Nephron progenitor cell (in vitro differentiated cells): ENCODE measurements around the gene TAPBPL.
A peak's percentile ranks its signal among the peaks of the same experiment; 100 is the strongest.

ENCODE experiments used
- DNase-seq: peaks from one replicate; pipeline ENCODE4 v3.0.0; 2021
- H3K27ac Mint-ChIP-seq: 2 replicates; pipeline ENCODE4 v1.8.0; 2021; ENCODE audit warnings: mild to moderate bottlenecking, moderate library complexity, mixed read lengths
- H3K27me3 Mint-ChIP-seq: 2 replicates; pipeline ENCODE4 v1.8.0; 2021; ENCODE audit warnings: mild to moderate bottlenecking, low read depth, mixed read lengths; ENCODE audit not compliant: poor library complexity
- H3K36me3 Mint-ChIP-seq: 2 replicates; pipeline ENCODE4 v1.8.0; 2021; ENCODE audit warnings: low read depth, mixed read lengths
- H3K4me1 Mint-ChIP-seq: 2 replicates; pipeline ENCODE4 v1.8.0; 2021; ENCODE audit warnings: mixed read lengths
- H3K4me3 Mint-ChIP-seq: 2 replicates; pipeline ENCODE4 v1.8.0; 2021; ENCODE audit warnings: mild to moderate bottlenecking, moderate library complexity, mixed read lengths
- H3K9me3 Mint-ChIP-seq: 2 replicates; pipeline ENCODE4 v1.8.0; 2021; ENCODE audit warnings: mild to moderate bottlenecking, moderate library complexity, mixed read lengths
- TF ChIP-seq, protein P1 (sequence below): fragments of 200-600 bp; sonication (generic); IDR thresholded peaks from 2 replicates; pipeline ENCODE4 v1.5.0; 2021; ENCODE audit warnings: antibody characterized with exemption

The TAPBPL gene

DNA sequence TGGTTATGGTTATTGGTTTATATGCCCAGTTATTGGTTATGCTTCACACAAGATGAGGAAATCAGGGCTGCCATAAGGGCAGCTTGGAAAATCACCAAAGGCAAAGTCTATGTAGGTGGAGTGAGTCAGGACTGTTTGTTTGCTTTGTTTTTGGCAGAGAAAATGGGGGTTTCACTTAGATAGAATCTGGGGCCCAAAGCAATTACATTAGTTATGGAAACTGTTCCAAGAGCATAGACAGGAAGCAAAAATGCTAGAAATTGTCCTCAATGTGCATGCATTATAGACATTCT lies 16.4 kb downstream of the TAPBPL start:
- Mint-ChIP-seq H3K36me3 (peaks cover 15% of the 10 kb centered on the region), H3K4me1 (peaks cover 19% of the 10 kb centered on the region), H3K27me3 (peaks cover 24% of the 10 kb centered on the region), H3K9me3 (no peaks in the 10 kb centered on the region), H3K4me3 (no peak overlapping the region), H3K27ac (no peak overlapping the region)
- DNase-seq = no peak
- TF ChIP-seq, protein P1, sequence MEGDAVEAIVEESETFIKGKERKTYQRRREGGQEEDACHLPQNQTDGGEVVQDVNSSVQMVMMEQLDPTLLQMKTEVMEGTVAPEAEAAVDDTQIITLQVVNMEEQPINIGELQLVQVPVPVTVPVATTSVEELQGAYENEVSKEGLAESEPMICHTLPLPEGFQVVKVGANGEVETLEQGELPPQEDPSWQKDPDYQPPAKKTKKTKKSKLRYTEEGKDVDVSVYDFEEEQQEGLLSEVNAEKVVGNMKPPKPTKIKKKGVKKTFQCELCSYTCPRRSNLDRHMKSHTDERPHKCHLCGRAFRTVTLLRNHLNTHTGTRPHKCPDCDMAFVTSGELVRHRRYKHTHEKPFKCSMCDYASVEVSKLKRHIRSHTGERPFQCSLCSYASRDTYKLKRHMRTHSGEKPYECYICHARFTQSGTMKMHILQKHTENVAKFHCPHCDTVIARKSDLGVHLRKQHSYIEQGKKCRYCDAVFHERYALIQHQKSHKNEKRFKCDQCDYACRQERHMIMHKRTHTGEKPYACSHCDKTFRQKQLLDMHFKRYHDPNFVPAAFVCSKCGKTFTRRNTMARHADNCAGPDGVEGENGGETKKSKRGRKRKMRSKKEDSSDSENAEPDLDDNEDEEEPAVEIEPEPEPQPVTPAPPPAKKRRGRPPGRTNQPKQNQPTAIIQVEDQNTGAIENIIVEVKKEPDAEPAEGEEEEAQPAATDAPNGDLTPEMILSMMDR = no peak

DNA sequence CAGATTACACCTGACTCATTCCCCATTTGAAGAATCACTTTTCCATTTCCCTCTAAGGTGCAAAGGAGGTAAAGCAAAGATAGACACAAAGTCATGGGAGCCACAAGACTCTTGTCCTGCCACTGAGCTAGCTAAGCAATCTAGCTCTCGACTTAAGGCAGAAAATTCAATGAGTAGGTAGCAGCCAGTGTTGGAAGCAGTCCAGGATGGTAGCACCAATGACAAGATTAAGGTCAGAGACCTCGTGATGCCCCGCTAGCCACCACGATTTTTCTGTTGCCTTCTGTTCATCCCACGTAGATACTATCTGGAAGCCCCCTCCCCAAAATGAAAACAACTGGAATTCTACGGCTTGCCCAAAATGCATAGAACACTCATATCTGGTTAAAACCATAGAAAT lies 17.2 kb downstream of the TAPBPL start:
- Mint-ChIP-seq H3K4me3 (peak overlapping the region; percentile 85), H3K27me3 (peaks cover 27% of the 10 kb centered on the region), H3K36me3 (peaks cover 12% of the 10 kb centered on the region), H3K9me3 (no peaks in the 10 kb centered on the region), H3K4me1 (peaks cover 19% of the 10 kb centered on the region), H3K27ac (no peak overlapping the region)
- no peak for DNase-seq
- TF ChIP-seq, protein P1 = no peak

DNA sequence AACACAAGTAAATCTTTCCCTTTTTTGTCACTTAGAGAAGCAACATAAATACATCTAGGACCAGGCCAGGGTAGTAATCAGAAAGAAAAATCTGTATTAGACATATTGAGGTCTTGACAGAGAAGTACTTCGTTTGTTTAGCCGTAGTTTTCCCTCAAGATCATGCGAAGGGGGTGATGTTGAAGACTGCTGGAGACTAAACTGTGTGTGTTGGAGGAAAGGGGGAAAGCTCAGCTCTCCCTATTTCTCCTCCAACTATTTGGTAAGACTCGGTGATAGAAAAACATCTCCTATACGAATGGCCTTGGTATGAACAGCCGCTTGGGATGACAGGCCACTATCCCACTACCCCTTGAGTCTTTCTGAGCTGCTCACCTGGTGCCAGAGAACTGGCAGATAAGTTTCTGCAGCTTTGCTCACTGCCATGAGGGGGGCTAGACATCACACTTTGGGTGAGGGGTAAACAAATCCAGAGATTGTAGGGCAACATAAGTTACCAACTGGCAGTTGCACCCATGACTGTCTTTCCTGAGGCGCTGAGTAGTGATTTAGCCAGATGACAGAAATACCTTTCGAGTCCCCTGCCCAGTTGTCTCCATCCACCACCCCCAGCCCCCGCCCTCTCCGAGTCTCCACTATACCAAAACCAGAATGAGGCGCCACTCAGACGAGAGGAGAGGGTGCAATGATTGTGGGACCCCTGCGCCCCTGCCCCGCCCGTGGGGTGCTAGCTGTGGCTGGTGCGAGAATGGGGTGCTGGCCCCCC lies 17.9 kb downstream of the TAPBPL start:
- peaks cover 4% of the 10 kb centered on the region for H3K9me3 Mint-ChIP-seq
- peak overlapping the region; percentile 85 for H3K4me3 Mint-ChIP-seq
- H3K27me3 Mint-ChIP-seq = peaks cover 26% of the 10 kb centered on the region
- H3K4me1 Mint-ChIP-seq = peaks cover 19% of the 10 kb centered on the region
- TF ChIP-seq, protein P1 = no peak
- peaks cover 5% of the 10 kb centered on the region for H3K36me3 Mint-ChIP-seq
- no peak for DNase-seq
- H3K27ac Mint-ChIP-seq = no peak overlapping the region

DNA sequence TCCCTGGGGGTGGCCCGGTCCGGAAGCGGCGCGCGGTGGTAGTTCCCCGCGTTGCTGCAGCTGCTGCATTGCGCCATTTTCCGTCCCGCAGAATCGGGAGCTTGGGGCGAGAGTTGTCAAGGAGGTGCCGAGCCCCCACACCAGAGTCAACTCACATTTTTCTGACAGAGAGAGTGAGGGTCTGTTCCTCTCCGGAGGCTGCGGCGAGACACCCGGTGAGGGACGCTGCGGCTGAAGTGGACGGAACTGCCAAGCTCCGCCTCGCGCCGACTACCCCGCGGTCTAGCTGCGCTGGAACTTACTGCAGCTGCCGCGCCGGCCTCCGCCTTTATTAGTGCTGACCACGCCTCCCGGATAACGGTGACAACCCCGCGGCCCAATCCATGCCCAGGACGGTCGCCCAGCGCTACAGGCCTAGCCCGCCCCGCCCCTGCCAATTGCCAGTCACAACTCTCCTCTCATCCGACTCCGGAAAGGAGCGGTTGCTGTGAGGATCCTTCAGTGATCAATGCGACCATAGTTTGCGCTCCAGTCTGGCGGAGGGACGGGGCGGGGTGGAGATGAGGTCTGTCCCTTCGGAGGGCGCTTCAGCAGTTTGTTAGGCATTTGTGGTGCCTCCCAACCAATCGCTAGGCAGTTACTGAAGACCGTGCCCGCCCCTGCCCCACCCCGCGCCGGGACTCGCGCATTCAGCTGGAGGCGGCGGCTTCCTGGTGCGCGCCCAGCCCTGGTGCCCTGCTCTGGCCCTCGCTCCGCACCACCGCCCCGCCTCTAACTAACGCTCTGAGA lies 18.7 kb downstream of the TAPBPL start, which contains the start of gene VAMP1:
TSS of gene VAMP1 (minus strand) at position 303 of the 789 bp plus-strand sequence. CDS start at position 157, 146 bp downstream.
- peaks cover 8% of the 10 kb centered on the region for H3K9me3 Mint-ChIP-seq
- peak; percentile 98 for DNase-seq
- peaks cover 19% of the 10 kb centered on the region for H3K4me1 Mint-ChIP-seq
- TF ChIP-seq, protein P1 = no peak
- peaks cover 26% of the 10 kb centered on the region for H3K27me3 Mint-ChIP-seq
- H3K4me3 Mint-ChIP-seq = peak within 1 kb of the TSS; percentile 85
- H3K36me3 Mint-ChIP-seq = peaks cover 3% of the 10 kb centered on the region
- H3K27ac Mint-ChIP-seq = peak within 1 kb of the TSS; percentile 90

DNA sequence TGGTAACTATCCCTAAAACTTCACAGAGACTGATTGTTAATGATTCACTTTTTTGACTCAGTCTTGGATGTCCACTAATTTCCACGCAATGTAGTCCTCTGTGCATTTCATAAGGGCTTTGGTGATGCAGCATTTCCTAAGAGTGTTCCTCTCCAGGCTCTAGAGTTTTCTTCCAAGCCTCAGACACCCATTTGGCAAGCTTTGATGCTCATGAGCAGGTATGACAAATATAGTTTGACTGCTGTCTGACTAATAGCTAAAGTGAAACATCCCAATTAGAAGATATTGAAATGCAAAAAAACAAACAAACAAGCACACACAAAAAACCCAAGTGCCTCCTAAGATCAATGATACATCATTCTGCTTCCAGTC lies 20.1 kb downstream of the TAPBPL start:
- TF ChIP-seq, protein P1 = no peak
- H3K27ac Mint-ChIP-seq = no peak overlapping the region
- DNase-seq = no peak
- peaks cover 21% of the 10 kb centered on the region for H3K9me3 Mint-ChIP-seq
- H3K36me3 Mint-ChIP-seq = no peaks in the 10 kb centered on the region
- peaks cover 22% of the 10 kb centered on the region for H3K27me3 Mint-ChIP-seq
- peak overlapping the region; percentile 85 for H3K4me3 Mint-ChIP-seq
- peaks cover 19% of the 10 kb centered on the region for H3K4me1 Mint-ChIP-seq
